ENCODE measurements around the gene LALBA.
"Not testable (repeated sequence)": the region's sequence is repeated elsewhere in the genome, so short reads cannot be mapped to it uniquely, and the experiment has no call there.

The LALBA gene

DNA sequence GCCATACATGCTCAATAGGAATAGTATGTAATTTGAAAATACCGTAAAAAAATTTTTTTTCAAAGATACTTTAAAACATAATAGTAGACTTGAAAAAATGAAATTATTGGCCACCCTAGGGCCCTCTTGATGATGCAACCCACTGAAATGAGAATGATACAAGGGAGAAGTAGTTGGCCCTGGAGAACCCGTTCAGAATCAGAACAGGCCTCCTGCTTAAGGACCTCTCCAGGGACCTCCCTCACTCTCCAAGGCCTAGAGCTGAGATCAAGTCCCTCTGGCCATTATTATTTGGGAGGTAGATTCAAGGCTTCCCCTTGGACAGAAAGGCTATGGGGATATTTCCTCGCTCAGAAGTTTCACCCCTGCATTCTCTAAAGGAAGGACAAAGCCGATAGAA is 11.9 kb downstream of the LALBA start:
- peaks cover 26% of the 10 kb centered on the region for H3K27me3 ChIP-seq (ENCODE audit: insufficient read depth, low read length)
- no peak overlapping the region for H2AFZ ChIP-seq (ENCODE audit: low read depth, low read length)
- H3K9me3 ChIP-seq (ENCODE audit: low read length): no peaks in the 10 kb centered on the region
- no peak overlapping the region for H3K4me3 ChIP-seq (ENCODE audit: low read length)
- no peaks in the 10 kb centered on the region for H3K4me1 ChIP-seq (ENCODE audit: insufficient read depth, low read length)
- H3K36me3 ChIP-seq (ENCODE audit: insufficient read depth, low read length): no peaks in the 10 kb centered on the region

DNA sequence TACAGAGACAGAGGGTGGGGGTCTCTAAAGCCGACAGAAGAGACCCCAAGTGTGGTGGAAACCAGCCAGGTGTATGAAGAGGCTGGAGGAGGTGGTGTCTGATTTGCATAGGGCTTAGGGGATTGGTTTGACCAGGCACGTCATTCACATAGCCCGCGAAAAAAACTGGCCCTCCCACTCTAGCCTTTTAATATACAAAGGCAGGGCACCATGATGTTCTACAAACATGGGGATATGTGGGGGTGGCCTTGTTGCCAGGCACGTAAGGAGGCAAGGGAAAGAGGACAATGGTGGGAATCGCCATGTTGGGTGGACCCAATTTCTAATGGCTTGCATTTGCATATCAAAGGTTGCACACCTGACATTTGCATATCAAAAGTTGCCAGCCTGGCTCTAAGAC is 13.2 kb downstream of the LALBA start:
- Histone ChIP-seq H3K36me3 (ENCODE audit: insufficient read depth, low read length) (no peaks in the 10 kb centered on the region), H3K27me3 (ENCODE audit: insufficient read depth, low read length) (peaks cover 25% of the 10 kb centered on the region), H3K9me3 (ENCODE audit: low read length) (no peaks in the 10 kb centered on the region), H3K4me1 (ENCODE audit: insufficient read depth, low read length) (no peaks in the 10 kb centered on the region), H3K4me3 (ENCODE audit: low read length) (no peak overlapping the region), H2AFZ (ENCODE audit: low read depth, low read length) (no peak overlapping the region)

DNA sequence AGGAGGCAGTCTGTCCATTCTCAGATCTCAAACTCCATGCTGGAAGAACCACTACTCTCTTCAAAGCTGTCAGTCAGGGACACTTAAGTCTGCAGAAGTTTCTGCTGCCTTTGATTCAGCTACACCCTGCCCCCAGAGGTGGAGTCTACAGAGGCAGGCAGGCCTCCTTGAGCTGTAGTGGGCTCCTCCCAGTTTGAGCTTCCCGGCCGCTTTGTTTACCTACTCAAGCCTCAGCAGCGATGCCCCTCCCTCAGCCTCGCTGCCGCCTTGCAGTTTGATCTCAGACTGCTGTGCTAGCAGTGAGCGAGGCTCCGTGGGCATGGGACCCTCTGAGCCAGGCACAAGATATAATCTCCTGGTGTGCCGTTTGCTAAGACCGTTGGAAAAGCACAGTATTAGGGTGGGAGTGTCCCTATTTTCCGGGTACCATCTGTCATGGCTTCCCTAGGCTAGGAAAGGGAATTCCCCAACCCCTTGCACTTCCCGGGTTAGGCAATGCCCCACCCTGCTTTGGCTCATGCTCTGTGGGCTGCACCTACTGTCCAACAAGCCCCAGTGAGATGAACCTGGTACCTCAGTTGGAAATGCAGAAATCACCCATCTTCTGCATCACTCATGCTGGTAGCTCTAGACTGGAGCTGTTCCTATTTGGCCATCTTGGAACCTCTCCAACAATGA is 16.0 kb downstream of the LALBA start:
- not testable (repeated sequence) for H2AFZ ChIP-seq (ENCODE audit: low read depth, low read length); H3K9me3 ChIP-seq (ENCODE audit: low read length); H3K4me1 ChIP-seq (ENCODE audit: insufficient read depth, low read length); H3K36me3 ChIP-seq (ENCODE audit: insufficient read depth, low read length); H3K4me3 ChIP-seq (ENCODE audit: low read length)
- peaks cover 10% of the 10 kb centered on the region for H3K27me3 ChIP-seq (ENCODE audit: insufficient read depth, low read length)

DNA sequence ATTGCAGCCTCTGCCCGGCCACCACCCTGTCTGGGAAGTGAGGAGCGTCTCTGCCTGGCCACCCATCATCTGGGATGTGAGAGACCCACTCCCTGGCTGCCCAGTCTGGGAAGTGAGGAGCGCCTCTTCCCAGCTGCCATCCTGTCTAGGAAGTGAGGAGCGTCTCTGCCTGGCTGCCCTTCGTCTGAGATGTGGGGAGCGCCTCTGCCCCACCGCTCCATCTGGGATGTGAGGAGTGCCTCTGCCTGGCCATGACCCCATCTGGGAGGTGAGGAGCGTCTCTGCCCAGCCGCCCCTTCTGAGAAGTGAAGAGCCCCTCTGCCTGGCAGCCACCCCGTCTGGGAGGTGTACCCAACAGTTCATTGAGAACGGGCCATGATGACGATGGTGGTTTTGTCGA is 18.2 kb downstream of the LALBA start:
- H3K36me3 ChIP-seq (ENCODE audit: insufficient read depth, low read length); H3K27me3 ChIP-seq (ENCODE audit: insufficient read depth, low read length); H3K4me3 ChIP-seq (ENCODE audit: low read length); H3K4me1 ChIP-seq (ENCODE audit: insufficient read depth, low read length); H3K9me3 ChIP-seq (ENCODE audit: low read length); H2AFZ ChIP-seq (ENCODE audit: low read depth, low read length): not testable (repeated sequence)

DNA sequence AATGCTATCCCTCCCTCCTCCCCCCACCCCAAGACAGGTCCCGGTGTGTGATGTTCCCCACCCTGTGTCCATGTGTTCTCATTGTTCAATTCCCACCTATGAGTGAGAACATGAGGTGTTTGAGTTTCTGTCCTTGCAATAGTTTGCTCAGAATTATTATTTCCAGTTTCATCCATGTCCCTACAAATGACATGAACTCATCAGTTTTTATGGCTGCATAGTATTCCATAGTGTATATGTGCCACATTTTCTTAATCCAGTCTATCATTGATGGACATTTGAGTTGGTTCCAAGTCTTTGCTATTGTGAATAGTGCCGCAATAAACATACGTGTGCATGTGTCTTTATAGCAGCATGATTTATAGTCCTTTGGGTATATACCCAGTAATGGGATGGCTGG is 22.8 kb downstream of the LALBA start:
- H3K9me3 ChIP-seq (ENCODE audit: low read length); H3K36me3 ChIP-seq (ENCODE audit: insufficient read depth, low read length); H3K4me1 ChIP-seq (ENCODE audit: insufficient read depth, low read length); H3K4me3 ChIP-seq (ENCODE audit: low read length); H2AFZ ChIP-seq (ENCODE audit: low read depth, low read length); H3K27me3 ChIP-seq (ENCODE audit: insufficient read depth, low read length): not testable (repeated sequence)

DNA sequence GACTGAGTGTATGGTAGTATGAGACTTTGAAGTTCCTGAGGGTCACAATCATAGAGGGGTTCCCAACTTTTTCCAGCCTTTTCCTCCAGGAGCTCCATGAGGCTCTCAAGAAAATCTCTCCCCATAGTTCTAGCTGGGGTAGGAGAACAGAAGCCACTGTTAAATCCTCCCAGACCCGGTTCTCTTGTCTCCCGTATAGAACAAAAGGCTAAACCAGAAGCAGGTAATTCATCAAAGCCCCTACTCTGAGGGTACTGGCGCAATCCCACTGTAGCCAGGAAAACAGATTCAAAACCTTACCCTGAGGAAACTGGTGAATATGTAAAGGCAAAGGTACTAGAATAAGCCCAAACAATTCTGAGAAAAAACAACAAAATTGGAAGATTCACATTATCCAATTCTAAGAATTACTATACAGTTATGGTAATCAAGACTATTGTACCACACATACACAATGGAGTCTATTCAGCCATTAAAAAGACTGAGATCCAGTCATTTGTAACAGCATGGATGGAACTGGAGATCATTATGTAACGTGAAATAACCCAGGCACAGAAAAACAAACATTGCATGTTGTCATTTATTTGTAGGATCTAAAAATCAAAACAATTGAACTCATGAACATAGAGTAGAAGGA is 23.9 kb downstream of the LALBA start:
- Histone ChIP-seq H3K4me1 (ENCODE audit: insufficient read depth, low read length) (no peaks in the 10 kb centered on the region), H3K36me3 (ENCODE audit: insufficient read depth, low read length) (no peaks in the 10 kb centered on the region), H3K27me3 (ENCODE audit: insufficient read depth, low read length) (no peaks in the 10 kb centered on the region), H3K9me3 (ENCODE audit: low read length) (no peaks in the 10 kb centered on the region), H3K4me3 (ENCODE audit: low read length) (no peak overlapping the region), H2AFZ (ENCODE audit: low read depth, low read length) (no peak overlapping the region)

DNA sequence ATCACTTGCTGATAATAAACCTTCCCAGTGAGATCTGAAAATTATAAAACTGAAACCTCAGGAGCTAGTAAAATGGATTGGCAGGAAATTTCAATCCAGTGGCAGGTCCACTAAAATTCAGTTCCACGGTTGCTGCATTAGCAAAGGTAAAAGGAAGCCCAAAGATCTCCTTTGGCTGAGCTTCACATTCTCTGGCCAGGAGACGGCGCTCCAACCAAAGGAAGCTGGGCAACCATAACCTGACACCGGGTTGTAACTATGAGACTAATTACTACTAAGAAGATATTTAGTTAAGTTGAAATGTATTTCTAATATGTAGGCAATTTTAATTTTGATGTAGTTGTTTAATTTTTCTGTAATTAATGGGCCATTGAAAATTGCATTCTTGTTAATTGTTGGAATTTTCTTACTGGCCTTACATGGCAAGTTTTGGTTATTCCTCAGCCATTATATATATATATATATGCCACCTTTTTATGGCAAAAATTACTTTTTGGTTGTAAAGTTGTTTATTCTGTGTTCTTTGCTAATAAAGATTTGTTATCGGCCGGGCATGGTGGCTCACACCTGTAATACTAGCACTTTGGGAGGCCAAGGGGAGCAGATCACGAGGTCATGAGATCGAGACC is 27.4 kb downstream of the LALBA start:
- Histone ChIP-seq H3K36me3 (ENCODE audit: insufficient read depth, low read length) (no peaks in the 10 kb centered on the region), H3K4me3 (ENCODE audit: low read length) (no peak overlapping the region), H3K4me1 (ENCODE audit: insufficient read depth, low read length) (no peaks in the 10 kb centered on the region), H3K27me3 (ENCODE audit: insufficient read depth, low read length) (no peaks in the 10 kb centered on the region), H3K9me3 (ENCODE audit: low read length) (no peaks in the 10 kb centered on the region), H2AFZ (ENCODE audit: low read depth, low read length) (no peak overlapping the region)

DNA sequence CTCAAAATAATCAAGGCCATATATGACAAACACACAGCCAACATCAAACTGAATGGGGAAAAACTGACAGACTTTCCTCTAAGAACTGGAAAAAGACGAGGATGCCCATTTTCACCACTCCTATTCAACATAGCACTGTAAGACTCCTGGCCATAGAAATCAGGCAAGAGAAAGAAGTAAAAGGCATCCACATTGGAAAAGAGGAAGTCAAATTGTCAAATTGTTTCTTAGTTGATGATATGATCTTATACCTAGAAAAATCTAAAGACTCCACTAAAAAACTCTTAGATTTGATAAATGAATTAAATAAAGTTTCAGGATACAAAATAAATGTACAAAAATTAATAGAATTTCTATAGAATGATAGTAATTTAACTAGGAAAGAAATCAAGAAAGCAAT is 33.2 kb downstream of the LALBA start:
- no peak overlapping the region for H3K4me3 ChIP-seq (ENCODE audit: low read length)
- H3K27me3 ChIP-seq (ENCODE audit: insufficient read depth, low read length): peaks cover 3% of the 10 kb centered on the region
- no peak overlapping the region for H2AFZ ChIP-seq (ENCODE audit: low read depth, low read length)
- H3K36me3 ChIP-seq (ENCODE audit: insufficient read depth, low read length): no peaks in the 10 kb centered on the region
- H3K4me1 ChIP-seq (ENCODE audit: insufficient read depth, low read length): no peaks in the 10 kb centered on the region
- H3K9me3 ChIP-seq (ENCODE audit: low read length): peaks cover 2% of the 10 kb centered on the region

DNA sequence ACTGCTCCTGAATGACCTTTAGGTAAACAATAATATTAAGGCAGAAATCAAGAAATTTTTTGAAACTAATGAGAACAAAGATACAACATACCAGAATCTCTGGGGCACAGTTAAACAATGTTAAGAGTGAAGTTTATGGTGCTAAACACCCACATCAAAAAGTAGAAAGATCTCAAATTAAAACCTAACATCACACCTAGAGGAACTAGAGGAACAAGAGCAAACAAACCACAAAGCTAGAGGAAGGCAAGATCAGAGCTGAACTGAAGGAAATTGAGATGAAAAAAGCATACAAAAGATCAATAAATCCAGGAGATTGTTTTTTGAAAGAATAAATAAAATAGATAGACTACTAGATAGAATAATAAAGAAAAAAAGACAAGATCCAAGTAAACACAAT is 37.2 kb downstream of the LALBA start:
- Histone ChIP-seq H3K27me3 (ENCODE audit: insufficient read depth, low read length) (peaks cover 9% of the 10 kb centered on the region), H3K36me3 (ENCODE audit: insufficient read depth, low read length) (no peaks in the 10 kb centered on the region), H3K4me1 (ENCODE audit: insufficient read depth, low read length) (no peaks in the 10 kb centered on the region), H3K9me3 (ENCODE audit: low read length) (peaks cover 2% of the 10 kb centered on the region), H3K4me3 (ENCODE audit: low read length) (no peak overlapping the region), H2AFZ (ENCODE audit: low read depth, low read length) (no peak overlapping the region)

DNA sequence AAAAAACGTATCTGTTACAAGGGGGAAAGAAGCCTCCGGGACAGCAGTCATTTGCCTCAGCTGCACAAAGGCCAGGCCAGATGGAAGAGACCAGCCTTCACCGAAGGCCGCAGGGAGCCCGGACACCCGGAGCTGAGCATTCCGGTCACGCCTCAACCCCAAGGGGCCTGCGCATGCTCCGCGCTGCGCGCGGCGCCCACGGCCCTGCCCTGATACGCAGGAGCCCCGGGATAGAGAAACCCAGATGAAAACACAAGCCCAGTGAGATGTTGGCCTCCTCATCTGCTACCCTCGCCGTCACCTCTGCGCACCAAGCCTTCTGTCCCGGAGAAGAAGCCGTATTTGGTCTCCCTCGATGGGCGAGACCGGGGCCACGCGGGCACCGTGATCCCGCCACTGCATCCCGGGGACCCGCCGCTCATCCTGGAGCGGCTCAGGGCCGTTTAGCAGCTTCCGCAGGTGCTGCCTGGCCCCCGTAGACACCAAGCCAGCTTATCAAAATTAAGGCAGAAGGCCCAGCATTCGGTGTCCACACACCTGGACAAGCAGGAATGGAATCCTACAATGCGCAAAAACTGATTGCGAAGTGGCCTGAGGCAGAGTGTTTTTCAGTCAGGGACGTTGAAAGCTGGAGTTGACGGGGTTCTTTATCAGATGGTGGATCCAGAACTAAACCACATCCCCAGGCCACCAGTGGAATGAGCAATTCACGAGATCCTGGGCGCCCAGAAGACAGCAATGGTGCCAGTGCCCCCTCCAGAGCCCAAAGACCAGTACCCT is 41.8 kb downstream of the LALBA start:
- Histone ChIP-seq H3K9me3 (ENCODE audit: low read length) (no peaks in the 10 kb centered on the region), H3K36me3 (ENCODE audit: insufficient read depth, low read length) (no peaks in the 10 kb centered on the region), H3K4me1 (ENCODE audit: insufficient read depth, low read length) (no peaks in the 10 kb centered on the region)

DNA sequence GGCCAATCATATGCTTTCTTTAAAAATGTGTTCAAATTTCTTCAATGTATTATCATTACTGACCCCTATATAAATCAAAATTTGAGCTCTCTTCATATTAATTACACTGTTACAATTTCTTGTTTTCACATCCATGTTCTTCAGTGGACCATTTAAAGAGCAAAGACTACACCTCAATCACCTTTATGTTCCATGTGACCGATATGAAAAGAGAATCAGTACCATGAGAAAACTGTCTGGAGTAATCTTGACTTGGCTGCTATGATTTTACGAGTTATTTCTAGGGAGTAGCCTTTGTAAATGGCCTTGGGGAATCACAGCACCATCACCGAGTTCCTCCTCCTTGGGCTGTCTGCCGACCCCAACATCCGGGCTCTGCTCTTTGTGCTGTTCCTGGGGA is 44.5 kb downstream of the LALBA start, which contains the start of gene OR8S1:
Gene OR8S1 (plus strand): TSS at position 301 of the 400 bp plus-strand sequence. CDS start 0 bp downstream, at position 301.
- no peaks in the 10 kb centered on the region for H3K4me1 ChIP-seq (ENCODE audit: insufficient read depth, low read length)
- H3K4me3 ChIP-seq (ENCODE audit: low read length): no peak within 1 kb of the TSS
- H3K9me3 ChIP-seq (ENCODE audit: low read length): no peaks in the 10 kb centered on the region
- H3K27me3 ChIP-seq (ENCODE audit: insufficient read depth, low read length): peaks cover 3% of the 10 kb centered on the region
- no peaks in the 10 kb centered on the region for H3K36me3 ChIP-seq (ENCODE audit: insufficient read depth, low read length)
- no peak within 1 kb of the TSS for H2AFZ ChIP-seq (ENCODE audit: low read depth, low read length)

More for the DNA sequence above, 41.8 kb downstream of the LALBA start:
- no peak overlapping the region for H3K4me3 ChIP-seq (ENCODE audit: low read length)
- peaks cover 9% of the 10 kb centered on the region for H3K27me3 ChIP-seq (ENCODE audit: insufficient read depth, low read length)
- no peak overlapping the region for H2AFZ ChIP-seq (ENCODE audit: low read depth, low read length)

DNA sequence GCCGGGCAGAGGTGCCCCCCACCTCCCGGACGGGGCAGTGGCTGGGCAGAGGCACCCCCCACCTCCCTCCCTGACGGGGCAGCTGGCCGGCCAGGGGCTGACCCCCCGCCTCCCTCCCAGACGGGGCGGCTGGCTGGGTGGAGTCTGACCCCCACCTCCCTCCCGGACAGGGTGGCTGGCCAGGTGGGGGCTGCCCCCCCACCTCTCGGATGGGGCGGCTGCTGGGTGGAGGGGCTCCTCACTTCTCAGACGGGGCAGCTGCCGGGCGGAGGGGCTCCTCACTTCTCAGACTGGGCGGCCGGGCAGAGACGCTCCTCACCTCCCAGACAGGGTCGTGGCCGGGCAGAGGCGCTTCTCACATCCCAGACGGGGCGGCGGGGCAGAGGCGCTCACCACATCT is 49.5 kb downstream of the LALBA start:
- not testable (repeated sequence) for H3K36me3 ChIP-seq (ENCODE audit: insufficient read depth, low read length); H2AFZ ChIP-seq (ENCODE audit: low read depth, low read length); H3K27me3 ChIP-seq (ENCODE audit: insufficient read depth, low read length); H3K9me3 ChIP-seq (ENCODE audit: low read length); H3K4me3 ChIP-seq (ENCODE audit: low read length); H3K4me1 ChIP-seq (ENCODE audit: insufficient read depth, low read length)

All from neuron (in vitro differentiated cells).